Right kidney (tissue), 1 donor: Measurements from ENCODE around the gene DNAL1.
"Not testable (repeated sequence)": the region's sequence is repeated elsewhere in the genome, so short reads cannot be mapped to it uniquely, and the experiment has no call there.

ENCODE experiments used
- DNase-seq: peaks from one replicate; pipeline ENCODE4 v3.0.0-alpha.2; 2016

Gene DNAL1

DNA sequence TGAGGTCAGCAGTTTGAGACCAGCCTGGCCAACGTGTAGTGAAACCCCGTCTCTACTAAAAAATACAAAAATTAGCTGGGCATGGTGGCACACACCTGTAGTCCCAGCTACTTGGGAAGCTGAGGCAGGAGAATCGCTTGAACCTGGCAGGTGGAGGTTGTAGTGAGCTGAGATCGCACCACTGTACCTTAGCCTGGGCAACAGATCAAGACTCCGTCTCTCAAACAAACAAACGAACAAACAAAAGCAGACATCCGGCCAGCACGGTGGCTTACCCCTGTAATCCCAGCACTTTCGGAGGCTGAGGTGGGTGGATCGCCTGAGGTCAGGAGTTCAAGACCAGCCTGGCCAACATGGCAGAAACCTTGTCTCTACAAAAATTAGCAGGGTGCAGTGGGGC lies 8.4 kb upstream of the DNAL1 start:
- not testable (repeated sequence) for DNase-seq

DNA sequence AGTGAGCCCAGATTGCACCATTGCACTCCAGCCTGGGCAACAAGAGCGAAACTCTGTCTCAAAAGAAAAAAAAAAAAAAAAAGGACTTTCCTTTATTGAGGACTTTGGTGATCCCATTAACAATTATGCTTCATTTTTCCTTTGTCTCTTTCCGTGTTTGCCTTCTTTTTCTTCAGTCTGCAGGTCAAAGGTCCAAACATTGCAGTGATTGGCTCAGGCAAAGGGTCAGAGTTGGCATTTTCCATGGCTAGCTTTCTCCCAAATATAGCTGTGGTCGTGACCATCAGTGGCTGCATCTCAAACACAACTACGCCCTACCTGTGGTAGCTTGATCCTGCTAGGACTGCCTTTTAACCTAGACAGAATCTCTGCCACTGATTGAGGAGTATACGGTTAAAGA lies 7.0 kb upstream of the DNAL1 start:
- no peak for DNase-seq

DNA sequence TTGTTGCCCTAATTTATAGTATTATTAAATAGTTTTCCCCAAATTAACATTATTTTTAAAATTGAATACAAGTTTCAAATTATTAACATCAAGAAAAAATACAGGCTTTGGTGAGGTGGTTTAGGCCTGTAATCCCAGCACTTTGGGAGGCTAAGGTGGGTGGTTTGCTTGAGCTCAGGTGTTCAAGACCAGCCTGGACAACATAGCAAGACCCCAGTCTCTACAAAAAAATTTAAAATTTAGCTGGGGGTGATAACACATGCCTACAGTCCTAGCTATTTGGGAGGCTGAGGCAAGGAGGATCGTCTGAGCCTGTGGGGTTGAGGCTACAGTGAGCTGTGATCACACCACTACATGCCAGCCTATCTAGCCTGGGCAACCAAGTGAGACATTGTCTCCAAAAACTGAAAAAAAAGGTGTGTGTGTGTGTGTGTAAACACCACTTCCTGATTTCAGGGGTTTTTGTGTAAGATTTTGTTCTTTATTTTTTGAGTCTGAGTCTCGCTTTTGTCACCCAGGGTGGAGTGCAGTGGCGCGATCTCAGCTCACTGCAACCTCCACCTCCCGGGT lies 3.9 kb upstream of the DNAL1 start:
- no peak for DNase-seq

DNA sequence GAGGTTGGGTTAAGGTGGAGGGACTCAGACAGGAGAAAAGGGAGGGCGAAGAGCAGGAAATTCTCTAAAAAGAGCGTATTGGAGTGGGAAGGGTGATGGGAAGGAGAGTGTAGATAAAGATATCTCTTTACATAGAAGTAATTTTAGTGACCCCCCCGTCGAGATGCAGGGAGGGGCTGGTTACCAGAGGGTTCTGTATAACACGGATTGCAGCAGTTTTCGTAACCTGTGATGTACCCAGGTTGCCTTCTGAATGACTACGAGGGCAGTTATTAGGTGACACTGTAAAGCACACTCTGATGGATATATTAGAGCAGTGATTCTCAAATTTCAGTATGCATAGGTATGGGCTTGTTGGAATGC lies 443 bp downstream of the DNAL1 start:
- no peak for DNase-seq

DNA sequence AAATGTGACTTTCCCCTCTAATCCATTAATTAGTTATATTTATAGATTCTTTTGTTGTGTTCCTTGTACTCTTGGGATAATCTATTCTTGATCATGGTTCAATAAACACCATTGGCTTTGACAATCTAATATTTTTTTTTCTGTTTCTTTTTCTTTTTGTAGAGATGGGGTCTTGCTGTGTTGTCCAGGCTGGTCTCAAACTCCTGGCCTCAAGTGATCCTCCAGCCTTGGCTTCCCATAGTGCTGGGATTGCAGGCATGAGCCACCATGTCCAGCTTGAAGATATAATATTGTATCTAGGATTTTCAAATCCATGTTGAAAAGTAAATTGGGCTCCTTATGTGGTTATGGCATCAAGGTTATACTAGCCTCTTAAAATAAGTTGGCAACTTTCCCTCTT lies 6.2 kb downstream of the DNAL1 start:
- no peak for DNase-seq

- no peak for DNase-seq
Observed at GRCh38 chr14:73655851-73656250, 11.1 kb downstream of the DNAL1 start.

- not testable (repeated sequence) for DNase-seq
Observed at GRCh38 chr14:73659202-73659601, 14.4 kb downstream of the DNAL1 start.

- no peak for DNase-seq
Observed at GRCh38 chr14:73660511-73660910, 15.7 kb downstream of the DNAL1 start.

- DNase-seq: no peak
Observed at GRCh38 chr14:73661872-73662271, 17.1 kb downstream of the DNAL1 start.

DNA sequence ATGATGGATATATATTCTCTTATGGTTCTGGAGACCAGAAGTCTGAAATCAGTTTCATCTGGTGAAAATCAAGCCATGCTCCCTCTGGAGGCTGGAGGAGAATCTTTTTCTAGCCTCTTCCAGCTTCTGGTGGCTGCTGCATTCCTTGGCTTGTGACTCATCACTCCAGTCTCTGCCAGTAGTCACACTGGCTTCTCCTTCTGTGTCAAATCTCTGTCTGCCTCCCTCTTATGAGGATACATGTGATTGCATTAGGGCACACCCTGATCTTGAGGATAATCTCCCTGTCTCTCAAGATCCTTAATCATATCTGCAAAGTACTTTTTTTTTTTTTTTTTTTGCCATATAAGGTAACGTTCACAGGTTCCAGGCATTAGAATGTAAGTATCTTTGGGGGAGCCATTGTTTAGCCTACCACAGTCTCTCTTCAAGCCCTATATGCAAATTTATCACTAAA lies 17.7 kb downstream of the DNAL1 start:
- DNase-seq: no peak

- DNase-seq: no peak
Observed at GRCh38 chr14:73663548-73664212, 18.9 kb downstream of the DNAL1 start.

GRCh38 chr14:73665130-73665529 lies 20.3 kb downstream of the DNAL1 start:
- no peak for DNase-seq

DNA sequence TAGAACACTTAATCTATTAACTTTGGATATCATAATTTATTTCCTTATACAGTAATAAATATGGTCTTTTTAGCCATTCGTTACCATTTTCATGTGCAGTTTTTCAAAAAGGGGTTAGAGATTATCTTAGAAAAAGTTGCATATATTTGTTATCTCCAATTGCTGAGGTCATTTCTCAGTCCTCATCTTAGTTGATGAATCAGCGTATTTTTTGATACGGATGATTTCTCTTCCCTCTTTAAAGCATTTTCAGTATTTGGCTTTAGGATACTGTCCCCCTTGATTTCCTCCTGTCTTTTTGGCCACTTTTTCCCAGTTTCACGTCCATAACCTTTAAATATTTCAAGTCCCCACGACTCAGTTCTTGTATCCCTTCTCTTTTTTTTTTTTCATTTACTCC lies 21.8 kb downstream of the DNAL1 start:
- DNase-seq: no peak

GRCh38 chr14:73667854-73668253 lies 23.1 kb downstream of the DNAL1 start:
- DNase-seq: no peak

DNA sequence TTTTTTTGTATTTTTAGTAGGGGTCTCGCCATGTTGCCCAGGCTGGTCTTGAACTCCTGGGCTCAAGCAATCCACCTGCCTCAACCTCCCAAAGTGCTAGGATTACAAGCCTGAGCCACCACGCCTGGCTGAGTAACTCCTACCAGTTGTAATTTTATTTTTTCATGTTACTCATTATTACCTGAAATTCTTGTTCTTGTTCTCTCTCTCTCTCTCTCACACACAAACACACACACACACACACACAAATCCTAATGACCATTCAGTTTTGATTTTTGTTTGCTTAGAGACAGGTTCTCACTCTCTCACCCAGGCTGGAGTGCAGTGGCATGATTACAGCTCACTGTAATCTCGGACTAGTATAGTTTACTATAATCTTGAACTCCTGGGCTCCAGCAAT lies 30.2 kb downstream of the DNAL1 start:
- no peak for DNase-seq

DNA sequence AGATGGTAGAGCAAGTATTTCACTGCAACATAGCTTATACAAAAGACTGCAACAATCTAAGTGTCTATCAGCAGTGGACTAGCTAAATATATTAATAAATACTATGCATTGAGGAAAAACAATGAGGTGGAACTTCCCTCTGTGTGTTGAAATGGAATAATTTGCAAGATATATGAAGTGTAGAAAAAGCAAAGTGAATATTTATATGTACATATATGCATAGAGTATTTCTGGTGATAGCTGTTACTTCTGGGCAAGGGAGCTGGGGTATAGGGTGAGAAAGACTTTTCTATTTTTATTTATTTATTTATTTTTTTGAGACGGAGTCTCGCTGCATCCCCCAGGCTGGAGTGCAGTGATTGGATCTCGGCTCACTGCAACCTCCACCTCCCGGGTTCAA lies 33.9 kb downstream of the DNAL1 start:
- no peak for DNase-seq

DNA sequence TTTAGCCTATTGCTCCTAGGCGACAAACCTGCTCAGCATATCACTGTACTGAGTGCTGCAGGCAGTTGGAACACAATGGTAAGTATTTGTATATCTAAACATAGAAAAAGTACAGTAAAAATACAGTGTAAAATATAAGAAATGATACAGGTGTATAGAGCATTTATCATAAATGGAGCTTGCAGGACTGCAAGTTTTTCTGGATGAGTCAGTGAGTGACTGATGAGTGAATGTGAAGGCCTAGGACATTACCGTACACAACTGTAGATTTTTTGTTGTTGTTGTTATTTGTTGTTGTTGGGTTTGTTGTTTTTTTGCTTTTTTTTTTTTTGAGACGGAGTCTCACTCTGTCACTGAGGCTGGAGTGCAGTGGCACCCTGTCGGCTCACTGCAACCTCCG lies 36.0 kb downstream of the DNAL1 start:
- DNase-seq: no peak

- no peak for DNase-seq
Observed at GRCh38 chr14:73684627-73685026, 39.8 kb downstream of the DNAL1 start.

- DNase-seq: no peak
Observed at GRCh38 chr14:73685328-73685727, 40.5 kb downstream of the DNAL1 start.

DNA sequence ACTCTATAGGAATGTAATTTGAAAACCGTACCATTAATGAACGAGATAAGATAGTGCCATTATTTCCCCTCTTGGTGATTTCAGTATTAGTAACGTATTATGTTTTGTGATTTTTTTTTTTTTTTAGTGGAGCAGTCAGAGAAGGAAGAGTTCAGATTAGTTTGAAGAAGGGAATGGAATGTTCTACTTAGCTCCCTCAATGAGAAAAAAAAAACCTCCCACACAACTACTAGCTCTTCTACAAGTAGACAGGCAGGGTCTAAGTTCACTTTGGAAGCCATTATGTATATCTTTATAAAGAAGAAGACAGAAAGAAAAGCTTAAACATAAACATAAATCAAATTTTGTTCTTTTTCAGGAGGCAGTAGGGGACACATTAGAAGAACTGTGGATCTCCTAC lies 42.1 kb downstream of the DNAL1 start:
- DNase-seq: no peak

- DNase-seq: no peak
Observed at GRCh38 chr14:73694083-73694482, 49.3 kb downstream of the DNAL1 start.

DNA sequence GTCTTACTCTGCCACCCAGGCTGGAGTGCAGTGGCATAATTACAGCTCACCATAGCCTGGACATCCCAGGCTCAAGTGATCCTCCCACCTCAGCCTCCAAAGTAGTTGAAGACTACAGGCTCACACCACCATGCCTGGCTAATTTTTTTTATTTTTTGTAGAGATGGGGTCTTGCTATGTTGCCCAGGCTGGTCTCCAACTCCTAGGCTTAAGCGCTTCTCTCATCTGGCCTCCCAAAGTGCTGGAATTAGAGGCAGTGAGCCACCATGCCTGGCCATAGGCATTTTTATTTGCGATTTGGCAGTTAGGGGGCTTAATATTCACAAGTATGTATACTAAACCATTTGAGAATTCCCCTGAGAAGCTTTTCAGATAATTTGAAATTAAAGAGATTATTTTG lies 50.3 kb downstream of the DNAL1 start:
- no peak for DNase-seq

- DNase-seq: no peak
Observed at GRCh38 chr14:73695997-73696396, 51.2 kb downstream of the DNAL1 start.
